Neural progenitor cell (in vitro differentiated cells): ENCODE results near the gene DIS3L2. TPM values are rescaled to one million over a fixed set of nuclear protein-coding genes. Genes with fewer than 3 reads are reported as not detected.
A peak's percentile ranks its signal among the peaks of the same experiment; 100 is the strongest.

Experiments used
- DNase-seq: peaks from one replicate; pipeline ENCODE4 v3.0.0-alpha.2; 2016; ENCODE audit warnings: low spot score
- H2AFZ ChIP-seq: fragments of 200-600 bp; sonication (generic); replicated peaks from 2 replicates; pipeline ENCODE4 v1.6.1; 2016; ENCODE audit warnings: antibody characterized with exemption
- H3F3A ChIP-seq: fragments of 200-600 bp; sonication (generic); 2 replicates; pipeline ENCODE4 v1.6.1; 2016; ENCODE audit warnings: antibody characterized with exemption, low read depth
- H3K27ac ChIP-seq: fragments of 200-600 bp; sonication (generic); 2 replicates; pipeline ENCODE4 v1.5.1; 2016; ENCODE audit warnings: mild to moderate bottlenecking
- H3K27me3 ChIP-seq: fragments of 200-600 bp; sonication (generic); 2 replicates; pipeline ENCODE4 v1.6.1; 2016; ENCODE audit warnings: mild to moderate bottlenecking, moderate library complexity
- H3K36me3 ChIP-seq: fragments of 200-600 bp; sonication (generic); 2 replicates; pipeline ENCODE4 v1.5.1; 2016
- H3K4me1 ChIP-seq: fragments of 200-600 bp; sonication (generic); 2 replicates; pipeline ENCODE4 v1.6.1; 2016; ENCODE audit warnings: mixed run types
- H3K4me2 ChIP-seq: fragments of 200-600 bp; sonication (generic); 2 replicates; pipeline ENCODE4 v1.6.1; 2016
- H3K4me3 ChIP-seq: fragments of 200-600 bp; sonication (generic); 2 replicates; pipeline ENCODE4 v1.5.1; 2016
- H3K79me2 ChIP-seq: fragments of 200-600 bp; sonication (generic); 2 replicates; pipeline ENCODE4 v1.6.1; 2016; ENCODE audit warnings: low read depth
- H3K9ac ChIP-seq: fragments of 200-600 bp; sonication (generic); 2 replicates; pipeline ENCODE4 v1.6.1; 2016
- H3K9me3 ChIP-seq: fragments of 200-600 bp; sonication (generic); 2 replicates; pipeline ENCODE4 v1.5.1; 2016; ENCODE audit warnings: low read depth
- H4K20me1 ChIP-seq: fragments of 200-600 bp; sonication (generic); 2 replicates; pipeline ENCODE4 v1.6.1; 2016; ENCODE audit warnings: low read depth
- H3K27ac Mint-ChIP-seq: 3 replicates; pipeline ENCODE4 v1.8.0; 2021; ENCODE audit warnings: mixed read lengths
- H3K27me3 Mint-ChIP-seq: 2 replicates; pipeline ENCODE4 v1.8.0; 2022; ENCODE audit warnings: low read depth, mild to moderate bottlenecking, inconsistent platforms, moderate library complexity, mixed read lengths; ENCODE audit not compliant: insufficient read depth
- H3K36me3 Mint-ChIP-seq: 3 replicates; pipeline ENCODE4 v1.8.0; 2021; ENCODE audit warnings: mixed read lengths
- H3K4me1 Mint-ChIP-seq: 3 replicates; pipeline ENCODE4 v1.8.0; 2021; ENCODE audit warnings: mixed read lengths
- H3K4me3 Mint-ChIP-seq: 3 replicates; pipeline ENCODE4 v1.8.0; 2021; ENCODE audit warnings: mild to moderate bottlenecking, moderate library complexity, mixed read lengths
- H3K9me3 Mint-ChIP-seq: 3 replicates; pipeline ENCODE4 v1.8.0; 2020; ENCODE audit warnings: mixed read lengths
- CTCF ChIP-seq: fragments of 200-600 bp; sonication (generic); IDR thresholded peaks from 2 replicates; pipeline ENCODE4 v1.5.1; 2017; ENCODE audit warnings: antibody characterized with exemption, mild to moderate bottlenecking
- EZH2 ChIP-seq: fragments of 200-600 bp; sonication (generic); IDR thresholded peaks from 2 replicates; pipeline ENCODE4 v1.6.1; 2017; ENCODE audit warnings: antibody characterized with exemption, mild to moderate bottlenecking, moderate library complexity
- EZH2phosphoT487 ChIP-seq: fragments of 200-600 bp; sonication (generic); IDR thresholded peaks from 2 replicates; pipeline ENCODE4 v1.6.1; 2017; ENCODE audit warnings: antibody characterized with exemption
- total RNA-seq: library from RNA; depleted of rRNA; stranded (reverse); fragments of >200 nt; gene quantifications from 2 replicates; pipeline ENCODE4 v1.2.3, GENCODE V29; 2015; ENCODE audit warnings: low replicate concordance

DIS3L2 gene
- total RNA-seq, 1 donor from 2014 or later: 23.2 TPM

DNA sequence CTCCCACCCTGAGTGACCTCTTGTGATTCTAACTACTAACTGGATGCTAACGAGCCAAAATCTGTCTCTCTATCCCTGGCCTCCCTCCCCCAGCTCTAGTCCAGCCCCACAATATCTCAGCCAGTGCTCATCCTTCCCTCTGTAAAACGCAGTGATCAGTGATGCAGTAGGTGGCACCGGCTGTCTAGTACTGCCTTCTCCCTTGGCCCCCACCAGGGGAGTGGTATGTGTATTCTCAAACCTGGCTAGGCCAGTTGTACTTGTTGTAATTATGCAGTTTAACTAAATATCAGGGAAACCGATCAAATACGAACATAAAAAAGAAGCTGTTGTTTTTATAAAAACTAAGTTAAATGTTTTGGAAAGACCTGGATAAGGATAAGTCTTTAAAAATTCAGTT lies 303.8 kb downstream of the DIS3L2 start:
- no peak for DNase-seq
- Histone ChIP-seq H3K27ac (no peak overlapping the region), H3K4me2 (no peak overlapping the region), H3K9ac (no peak overlapping the region), H3K36me3 (no peaks in the 10 kb centered on the region), H3K4me1 (no peaks in the 10 kb centered on the region), H4K20me1 (no peaks in the 10 kb centered on the region), H2AFZ (no peak overlapping the region), H3K79me2 (no peaks in the 10 kb centered on the region), H3F3A (no peaks in the 10 kb centered on the region), H3K27me3 (no peaks in the 10 kb centered on the region), H3K9me3 (no peaks in the 10 kb centered on the region), H3K4me3 (no peak overlapping the region)
- peaks cover 34% of the 10 kb centered on the region for H3K36me3 Mint-ChIP-seq
- no peaks in the 10 kb centered on the region for H3K9me3 Mint-ChIP-seq
- peaks cover 5% of the 10 kb centered on the region for H3K27me3 Mint-ChIP-seq
- peak overlapping the region; percentile 10 for H3K27ac Mint-ChIP-seq
- H3K4me1 Mint-ChIP-seq: peaks cover 28% of the 10 kb centered on the region
- TF ChIP-seq EZH2: no peak
- TF ChIP-seq EZH2phosphoT487: no peak
- no peak for TF ChIP-seq CTCF
- no peak overlapping the region for H3K4me3 Mint-ChIP-seq

GRCh38 chr2:232268636-232269165 lies 307.2 kb downstream of the DIS3L2 start:
- TF ChIP-seq CTCF (no peak), EZH2 (no peak), EZH2phosphoT487 (no peak)
- Mint-ChIP-seq H3K36me3 (peaks cover 9% of the 10 kb centered on the region), H3K27ac (no peak overlapping the region), H3K9me3 (no peaks in the 10 kb centered on the region), H3K4me1 (peaks cover 27% of the 10 kb centered on the region), H3K4me3 (no peak overlapping the region), H3K27me3 (peaks cover 5% of the 10 kb centered on the region)
- Histone ChIP-seq H3F3A (no peaks in the 10 kb centered on the region), H3K4me1 (peaks cover 3% of the 10 kb centered on the region), H3K27ac (no peak overlapping the region), H3K4me3 (no peak overlapping the region), H4K20me1 (peaks cover 6% of the 10 kb centered on the region), H3K4me2 (no peak overlapping the region), H2AFZ (no peak overlapping the region), H3K27me3 (no peaks in the 10 kb centered on the region), H3K9ac (no peak overlapping the region), H3K9me3 (no peaks in the 10 kb centered on the region), H3K36me3 (no peaks in the 10 kb centered on the region), H3K79me2 (no peaks in the 10 kb centered on the region)
- no peak for DNase-seq

DNA sequence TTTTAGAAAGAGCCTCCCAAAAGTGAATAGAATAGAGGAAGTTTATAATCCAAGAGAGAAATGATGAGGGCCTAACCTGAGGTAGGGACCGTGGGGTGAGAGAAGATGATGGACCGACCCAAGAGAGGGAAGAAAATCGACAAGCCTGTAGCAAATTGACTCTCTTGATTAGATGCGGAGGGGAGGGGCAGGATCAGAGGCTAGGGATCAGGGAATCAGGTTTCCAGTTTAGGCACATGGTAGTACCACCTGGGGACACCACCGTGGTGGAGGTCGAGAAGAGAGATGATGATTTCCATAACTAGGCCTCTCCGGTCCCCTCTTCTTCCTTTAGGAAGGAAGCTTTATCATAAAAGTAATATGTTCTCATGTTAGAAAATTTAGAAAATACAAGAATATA lies 308.4 kb downstream of the DIS3L2 start:
- Histone ChIP-seq H4K20me1 (peaks cover 6% of the 10 kb centered on the region), H2AFZ (no peak overlapping the region), H3K4me3 (no peak overlapping the region), H3K9ac (no peak overlapping the region), H3K9me3 (no peaks in the 10 kb centered on the region), H3K36me3 (no peaks in the 10 kb centered on the region), H3F3A (no peaks in the 10 kb centered on the region), H3K27me3 (no peaks in the 10 kb centered on the region), H3K79me2 (no peaks in the 10 kb centered on the region), H3K4me2 (no peak overlapping the region), H3K4me1 (peaks cover 12% of the 10 kb centered on the region), H3K27ac (no peak overlapping the region)
- Mint-ChIP-seq H3K4me3 (no peak overlapping the region), H3K9me3 (no peaks in the 10 kb centered on the region), H3K27ac (no peak overlapping the region), H3K27me3 (peaks cover 5% of the 10 kb centered on the region), H3K4me1 (peaks cover 29% of the 10 kb centered on the region), H3K36me3 (peaks cover 4% of the 10 kb centered on the region)
- TF ChIP-seq EZH2phosphoT487 (no peak), EZH2 (no peak), CTCF (no peak)
- no peak for DNase-seq
